GM18909 (cell line): ENCODE measurements around the gene VPS37C.

Source experiments
- ATAC-seq: cut with Tn5 transposase; IDR thresholded peaks from one replicate; pipeline ENCODE4 v1.9.1; 2021; ENCODE audit warnings: mild to moderate bottlenecking; ENCODE audit not compliant: unreplicated experiment, poor library complexity

VPS37C gene

GRCh38 chr11:61155741-61156140 lies 5.5 kb downstream of the VPS37C start:
- ATAC-seq = no peak

DNA sequence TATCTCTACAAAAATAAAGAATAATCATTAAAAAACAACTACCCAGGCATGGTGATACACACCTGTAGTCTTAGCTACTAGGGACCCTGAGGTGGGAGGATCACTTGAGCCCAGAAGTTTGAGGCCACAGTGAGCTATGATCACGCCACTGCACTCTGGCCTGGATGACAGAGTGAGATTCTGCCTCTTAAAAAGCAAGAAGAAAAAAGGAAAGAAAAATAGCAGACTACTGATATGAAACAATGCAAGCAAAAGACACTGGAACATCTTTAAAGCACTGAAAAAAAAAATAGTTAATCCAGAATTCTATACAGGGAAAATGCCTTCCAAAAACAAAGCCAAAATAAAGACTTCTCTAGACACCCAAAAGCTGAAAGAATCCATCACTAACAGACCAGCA lies 5.9 kb downstream of the VPS37C start:
- no peak for ATAC-seq

DNA sequence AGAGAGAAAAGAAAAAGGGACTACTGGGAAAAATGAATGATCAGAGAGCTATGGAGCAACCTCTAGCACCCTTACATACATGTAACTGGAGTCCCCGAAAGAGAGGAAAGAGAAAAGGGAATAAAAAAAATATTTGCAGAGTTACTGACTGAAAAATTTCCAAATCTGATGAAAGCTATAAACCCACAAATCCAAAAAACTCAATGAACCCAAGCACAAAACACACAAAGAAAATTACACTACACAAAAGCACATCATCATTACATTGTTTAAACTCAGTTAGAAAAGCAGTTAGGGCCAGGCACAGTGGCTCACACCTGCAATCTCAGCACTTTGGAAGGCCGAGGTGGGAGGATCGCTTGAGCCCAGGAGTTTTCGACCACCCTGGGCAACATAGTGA lies 6.7 kb downstream of the VPS37C start:
- no peak for ATAC-seq

GRCh38 chr11:61153593-61154095 lies 7.6 kb downstream of the VPS37C start:
- ATAC-seq = no peak

DNA sequence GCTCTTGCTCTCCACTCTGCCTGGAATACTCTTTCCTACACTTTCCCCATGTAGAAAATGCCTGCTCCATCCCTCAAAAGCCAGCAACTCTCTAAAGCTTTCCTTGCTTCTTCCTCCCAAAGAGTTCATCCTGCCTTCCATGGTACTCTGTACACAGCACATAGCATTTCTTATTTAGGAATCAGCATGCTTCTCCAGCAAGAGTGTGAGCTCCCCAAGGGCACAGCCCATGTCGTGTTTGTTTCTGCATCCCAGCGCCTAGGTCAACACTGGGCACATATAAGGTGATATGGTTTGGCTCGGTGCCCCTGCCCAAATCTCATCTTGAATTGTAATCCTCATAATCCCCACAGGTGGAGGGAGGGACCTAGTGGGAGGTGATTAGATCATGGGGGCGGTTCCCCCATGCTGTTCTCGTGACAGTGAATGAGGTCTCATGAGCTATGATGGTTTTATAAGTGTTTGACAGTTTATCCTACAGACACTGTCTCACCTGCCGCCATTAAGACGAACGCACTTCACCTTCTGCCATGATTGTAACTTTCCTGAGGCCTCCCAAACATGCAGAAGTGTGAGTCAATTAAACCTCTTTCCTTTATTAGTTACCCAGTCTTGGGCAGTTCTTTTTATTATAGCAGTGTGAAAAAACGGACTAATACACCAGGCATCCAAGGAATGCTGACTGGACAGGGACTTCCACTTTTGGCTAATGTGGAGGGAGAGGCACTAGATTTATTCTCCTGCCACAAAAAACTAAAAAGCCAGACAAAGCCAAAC lies 8.2 kb downstream of the VPS37C start:
- ATAC-seq = no peak

GRCh38 chr11:61151545-61152252 lies 9.5 kb downstream of the VPS37C start:
- no peak for ATAC-seq

DNA sequence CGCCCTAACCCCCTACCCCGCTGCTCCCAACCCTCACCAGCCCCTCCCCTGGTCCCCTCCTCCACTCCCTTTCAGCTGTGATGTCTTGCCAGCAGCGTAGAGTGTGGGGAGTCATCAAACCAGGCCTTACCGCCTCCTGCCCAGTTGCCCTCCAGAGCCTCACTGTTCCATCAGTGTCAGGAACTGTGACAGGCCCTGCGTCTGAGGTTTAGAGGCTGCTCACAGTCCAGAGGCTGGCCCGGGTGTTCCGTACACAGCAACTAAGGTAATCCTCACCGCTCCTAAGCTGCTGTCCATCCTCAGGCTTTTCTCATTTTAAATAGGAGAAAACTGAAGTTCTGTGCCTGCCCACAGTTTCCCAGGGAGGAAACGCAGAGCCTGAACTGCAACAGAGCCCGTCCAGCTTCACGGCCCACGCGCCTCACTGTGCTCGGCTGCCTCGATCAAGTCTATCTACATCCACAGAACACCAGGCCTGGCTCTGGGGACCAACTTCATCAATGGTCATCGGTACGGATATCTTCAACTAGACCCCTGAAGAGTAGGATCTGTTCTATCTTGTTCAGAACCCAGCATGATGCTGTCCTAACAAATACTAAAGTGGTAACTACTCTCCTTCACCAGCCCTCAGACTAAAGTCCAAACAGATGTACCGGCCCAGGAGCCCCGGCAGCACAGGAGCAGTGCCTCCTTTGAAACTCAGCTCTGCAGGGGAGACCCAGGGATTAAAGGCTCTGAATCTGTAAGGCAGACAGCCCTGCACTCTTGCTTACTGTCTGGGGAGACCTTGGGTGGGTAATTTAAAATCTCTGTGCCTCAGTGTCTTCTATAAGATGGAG lies 10.3 kb downstream of the VPS37C start:
- no peak for ATAC-seq

- ATAC-seq = no peak
Measured at GRCh38 chr11:61149624-61150615, 11.3 kb downstream of the VPS37C start.

DNA sequence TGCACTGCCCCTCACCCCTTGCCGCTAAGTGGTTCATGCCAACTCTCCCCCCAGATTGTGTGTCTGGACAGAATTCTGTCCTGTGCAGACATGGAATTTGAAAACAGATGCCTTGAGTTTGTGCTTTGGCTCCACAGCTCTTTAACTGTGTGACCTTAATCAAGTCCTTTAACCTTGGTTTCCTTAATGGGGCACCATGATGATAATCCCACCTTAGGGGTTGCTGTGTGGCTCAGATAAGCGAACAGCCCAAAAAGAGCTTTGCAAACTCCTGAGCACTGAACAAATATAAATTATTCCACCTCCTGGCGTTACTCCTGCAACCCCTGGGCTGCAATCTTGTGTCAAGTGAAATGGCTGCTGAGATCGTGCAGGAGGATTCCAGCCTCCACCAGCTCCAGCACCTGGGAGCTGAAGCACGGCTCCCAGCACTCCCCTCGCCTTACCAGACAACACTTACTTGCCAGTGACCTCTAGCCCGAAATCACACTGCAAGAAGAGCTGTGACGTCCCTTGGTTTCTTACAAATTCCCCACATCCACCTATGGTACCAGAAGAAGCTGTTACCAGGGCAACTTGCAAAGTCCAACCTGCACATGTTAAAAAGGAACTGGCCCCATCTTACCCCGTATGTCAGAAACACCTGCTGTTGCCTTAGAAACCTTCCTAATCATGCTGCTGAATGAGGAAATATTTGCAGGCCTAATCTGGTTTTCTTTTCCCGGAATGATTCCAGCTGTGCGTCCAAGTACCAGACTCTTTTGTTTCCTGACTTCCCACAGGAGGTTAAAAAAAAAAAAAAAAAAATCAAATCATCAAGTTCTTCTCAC lies 13.2 kb downstream of the VPS37C start:
- no peak for ATAC-seq

DNA sequence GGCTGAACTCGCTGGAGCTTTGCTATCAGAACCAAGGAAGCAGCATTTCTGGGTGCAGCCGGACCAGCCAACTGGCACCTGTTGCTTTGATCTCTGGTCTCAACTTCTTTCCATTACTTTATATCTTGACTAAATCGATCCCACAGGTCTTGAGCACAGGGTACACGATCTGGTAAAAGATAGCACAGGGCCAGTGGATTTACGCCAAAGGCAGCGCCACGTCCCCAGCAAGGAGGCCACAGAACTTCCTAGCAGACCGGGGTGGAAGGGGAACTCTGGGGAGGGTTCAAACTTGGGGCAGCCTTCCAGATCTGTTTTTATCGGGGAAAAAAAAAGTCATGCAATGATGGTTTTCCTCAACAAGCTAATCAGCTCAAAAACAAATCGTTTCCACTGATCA lies 14.0 kb downstream of the VPS37C start:
- no peak for ATAC-seq

GRCh38 chr11:61146416-61146815 lies 14.8 kb downstream of the VPS37C start:
- no peak for ATAC-seq

GRCh38 chr11:61145228-61146005 lies 15.8 kb downstream of the VPS37C start:
- ATAC-seq = no peak

- ATAC-seq = no peak
Measured at GRCh38 chr11:61144511-61145179, 16.6 kb downstream of the VPS37C start.

- no peak for ATAC-seq
Measured at GRCh38 chr11:61142424-61142823, 18.8 kb downstream of the VPS37C start.

DNA sequence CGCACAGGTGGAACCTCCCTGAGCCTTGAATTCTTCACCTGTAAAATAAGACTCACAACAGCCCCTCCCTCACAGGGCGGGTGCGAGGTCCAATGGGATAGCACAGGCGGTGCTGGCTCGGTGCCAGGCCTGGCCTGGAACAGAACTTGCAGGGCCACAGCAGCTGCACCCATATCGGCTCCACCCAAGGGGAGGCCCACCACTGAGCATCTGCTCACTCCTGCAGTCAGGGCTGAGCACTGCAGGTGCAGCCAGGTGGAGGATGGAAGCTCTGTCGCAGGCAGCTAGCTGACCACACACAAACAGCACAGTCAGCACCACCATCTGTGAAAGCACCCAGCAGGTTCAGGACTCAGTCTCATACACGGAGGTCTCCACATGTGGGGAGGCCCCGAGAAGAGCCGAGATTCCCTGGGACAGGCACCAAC lies 19.6 kb downstream of the VPS37C start:
- ATAC-seq = no peak

DNA sequence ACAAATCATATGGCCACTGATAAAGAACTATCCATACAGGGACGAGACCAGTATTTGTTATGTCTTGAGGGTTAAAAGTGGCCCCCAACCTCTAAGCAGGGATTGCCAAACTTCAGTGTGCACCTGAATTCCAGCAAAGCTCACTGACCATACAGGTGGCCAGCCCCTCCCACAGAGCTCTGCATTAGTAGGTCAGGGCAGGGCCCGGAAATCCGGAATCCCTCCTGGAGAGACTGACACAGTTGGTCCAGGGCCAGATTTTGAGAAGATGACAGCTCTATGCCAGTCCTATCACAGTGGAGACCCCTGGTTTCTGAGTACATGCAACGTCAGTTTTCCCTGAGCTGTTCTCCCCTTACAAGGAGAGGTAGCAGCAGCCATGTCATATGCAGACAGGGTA lies 20.8 kb downstream of the VPS37C start:
- no peak for ATAC-seq

DNA sequence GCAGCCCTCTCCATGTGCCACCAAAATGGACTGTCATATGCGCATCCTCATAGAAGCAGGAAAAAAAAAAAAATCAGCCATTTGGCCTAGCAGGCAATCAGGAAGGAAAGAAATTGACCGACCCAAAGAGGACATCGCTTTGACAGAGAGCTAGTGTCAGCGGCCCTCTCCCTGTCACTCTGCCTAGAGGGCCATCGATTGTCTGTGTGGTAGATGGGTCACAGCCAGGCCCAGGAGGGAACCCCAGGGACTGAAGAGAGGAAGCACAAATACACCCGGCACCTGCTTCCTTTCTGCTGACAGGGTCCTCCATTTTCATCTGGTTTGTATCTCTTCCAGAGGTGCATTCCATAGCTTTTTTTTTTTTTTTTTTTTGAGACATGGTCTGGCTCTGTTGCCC lies 21.8 kb downstream of the VPS37C start:
- ATAC-seq = no peak
